Hepatic stellate cell (primary cell): ENCODE measurements around the gene OR2T27.
"Not testable (repeated sequence)": the region's sequence is repeated elsewhere in the genome, so short reads cannot be mapped to it uniquely, and the experiment has no call there.

Experiments used
- DNase-seq: peaks from one replicate; pipeline ENCODE4 v3.0.0; 2011; ENCODE audit warnings: low spot score

Gene OR2T27

GRCh38 chr1:248640906-248641305 is 14.4 kb downstream of the OR2T27 start:
- not testable (repeated sequence) for DNase-seq

- not testable (repeated sequence) for DNase-seq
These were observed 15.7 kb downstream of the OR2T27 start for GRCh38 chr1:248639652-248640051.

DNA sequence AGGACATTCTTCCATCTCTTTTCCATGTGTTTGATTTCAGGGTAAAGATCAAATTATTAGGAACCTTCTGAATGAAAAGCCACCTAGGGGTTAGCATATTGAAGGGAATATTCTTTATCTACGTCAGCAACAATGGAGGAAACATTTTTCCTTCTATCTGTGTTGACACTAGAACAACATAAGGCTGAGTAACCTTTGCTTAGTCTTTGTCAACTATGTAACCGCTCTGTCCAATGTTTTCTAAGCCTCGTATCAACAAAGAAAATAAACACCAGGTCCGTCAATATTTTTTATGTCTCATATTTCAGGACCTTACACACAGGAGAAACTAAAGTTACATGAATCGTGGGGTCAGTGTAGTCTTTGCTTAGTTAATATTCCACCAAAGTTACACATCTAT is 18.7 kb downstream of the OR2T27 start:
- not testable (repeated sequence) for DNase-seq

GRCh38 chr1:248634991-248635390 is 20.3 kb downstream of the OR2T27 start, which contains the start of gene OR2T11:
Gene OR2T11 (minus strand): TSS chr1:248635091. CDS start chr1:248627128, 7,963 bp downstream.
- not testable (repeated sequence) for DNase-seq

- DNase-seq: no peak
These were observed 23.8 kb downstream of the OR2T27 start for GRCh38 chr1:248631354-248632008.

- DNase-seq: no peak
These were observed 24.8 kb downstream of the OR2T27 start for GRCh38 chr1:248630551-248630950.

GRCh38 chr1:248627971-248628844 is 27.1 kb downstream of the OR2T27 start:
- DNase-seq: no peak

DNA sequence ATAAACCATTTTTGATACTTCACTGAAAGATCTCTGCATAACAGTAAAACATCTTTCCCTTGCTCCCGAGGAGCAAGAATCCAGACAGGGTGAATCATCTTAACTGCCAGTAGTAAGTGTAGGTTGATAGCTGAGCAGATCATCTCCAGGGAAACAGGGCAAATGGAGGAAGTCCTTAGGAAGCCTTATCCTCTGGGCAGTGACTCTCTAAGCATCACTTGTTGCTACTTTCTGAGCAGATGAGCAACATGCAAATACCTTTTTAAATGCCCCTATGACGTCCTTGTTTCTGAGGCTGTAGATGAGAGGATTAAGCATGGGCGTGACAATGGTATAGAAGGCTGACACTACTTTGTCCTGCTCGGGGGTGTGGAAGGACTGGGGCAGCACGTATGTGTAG is 29.4 kb downstream of the OR2T27 start:
- DNase-seq: no peak

DNA sequence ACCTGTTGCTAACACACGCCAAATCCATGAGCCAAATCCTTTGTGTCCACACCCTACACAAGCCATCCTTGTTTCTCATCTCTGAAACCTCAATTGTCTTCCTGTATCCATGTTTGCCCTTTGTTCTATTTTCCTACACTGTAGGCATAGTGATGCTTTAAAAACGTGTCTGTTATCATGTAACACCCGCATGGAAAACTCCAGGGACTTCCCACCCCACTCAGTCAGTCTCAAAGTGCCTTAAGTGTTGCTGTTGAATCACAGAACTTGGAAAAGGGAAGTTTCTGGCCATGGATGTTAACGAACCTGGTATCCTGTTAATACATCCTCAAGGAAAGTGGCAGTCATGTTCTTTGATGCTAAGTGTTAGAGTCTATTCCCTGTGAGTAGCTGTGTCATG is 30.2 kb downstream of the OR2T27 start:
- no peak for DNase-seq

GRCh38 chr1:248622570-248623001 is 32.7 kb downstream of the OR2T27 start:
- peak; percentile 18 for DNase-seq

DNA sequence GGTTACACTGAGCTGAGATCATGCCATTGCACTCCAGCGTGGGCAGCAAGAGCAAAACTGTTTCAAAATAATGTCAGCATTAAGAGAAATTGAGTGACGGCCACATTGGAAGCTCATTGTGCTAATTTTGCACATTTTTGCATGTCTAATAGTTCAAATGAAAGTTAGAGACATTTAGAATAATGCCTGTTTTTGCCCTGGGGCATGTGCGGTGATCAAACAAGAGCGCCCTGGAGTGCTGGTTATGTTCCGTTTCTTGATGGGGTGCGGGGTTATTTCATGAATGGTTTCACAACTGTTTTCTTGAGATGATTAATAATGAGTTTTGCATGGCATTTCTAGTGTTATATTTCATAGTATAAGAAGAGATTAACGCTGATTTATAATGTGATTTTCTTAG is 33.6 kb downstream of the OR2T27 start:
- no peak for DNase-seq

- DNase-seq: peak; percentile 17
These were observed 36.5 kb downstream of the OR2T27 start for GRCh38 chr1:248618878-248619277.

DNA sequence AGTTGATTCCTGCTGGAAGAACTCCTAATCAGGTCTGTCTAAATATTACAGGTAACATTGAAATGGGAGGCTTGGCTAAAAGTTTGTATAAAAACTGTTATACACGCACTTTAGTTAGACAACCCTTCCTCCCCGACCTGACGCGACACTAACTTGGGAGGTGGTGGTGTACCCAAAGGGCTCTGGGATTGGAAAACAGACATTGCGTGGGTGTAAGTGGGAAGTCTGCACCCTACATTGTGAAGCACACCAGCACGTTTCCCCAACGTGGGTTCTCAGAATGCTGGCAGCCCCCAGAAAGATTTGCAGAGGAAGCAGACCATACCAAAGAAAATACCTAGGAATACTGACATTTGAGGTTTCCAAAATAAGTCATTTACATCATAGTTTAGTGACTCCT is 37.2 kb downstream of the OR2T27 start:
- DNase-seq: no peak

- no peak for DNase-seq
These were observed 41.6 kb downstream of the OR2T27 start for GRCh38 chr1:248613742-248614141.

DNA sequence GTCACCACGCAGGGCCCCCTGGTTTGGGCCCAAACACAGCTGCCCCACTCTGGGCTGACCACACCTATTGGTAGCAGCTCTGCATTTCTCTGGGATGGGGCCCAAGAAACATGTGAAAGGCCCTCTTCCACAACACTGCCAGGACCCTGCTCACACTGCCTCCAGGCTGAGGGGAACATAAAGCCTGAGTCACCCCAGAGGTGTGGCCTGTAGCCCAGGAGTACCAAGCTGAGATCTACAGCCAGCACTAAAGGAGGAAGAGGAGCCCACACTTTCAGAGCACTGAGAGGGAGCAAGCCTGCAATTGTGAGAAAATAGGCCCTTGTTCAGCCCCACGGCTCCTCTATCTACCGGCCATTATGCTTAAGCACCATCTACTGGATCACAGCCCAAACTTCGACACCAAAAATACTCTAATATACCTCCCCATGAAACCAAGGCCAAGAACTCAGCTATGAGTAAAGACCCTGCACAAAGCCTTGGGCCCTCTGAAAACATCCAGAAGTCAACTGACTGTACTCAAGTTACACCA is 43.4 kb downstream of the OR2T27 start:
- DNase-seq: no peak

DNA sequence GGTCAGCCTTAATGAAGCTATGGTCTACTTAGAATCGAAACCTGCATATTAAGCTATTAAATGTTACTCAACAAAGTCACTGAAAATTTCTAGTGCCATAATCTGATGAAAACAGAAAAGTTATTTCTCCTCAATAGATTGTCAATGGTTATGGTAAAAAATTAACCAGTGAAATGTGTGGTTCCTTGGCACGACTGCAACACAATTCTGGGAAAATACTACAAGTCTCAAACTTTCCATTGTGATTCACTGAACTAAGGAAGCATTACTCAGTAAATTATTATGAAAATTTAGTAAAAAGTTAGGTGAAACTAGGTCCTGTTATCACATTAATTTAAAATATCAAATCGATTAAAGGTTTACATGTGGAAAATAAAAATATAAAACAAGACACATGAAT is 45.0 kb downstream of the OR2T27 start:
- DNase-seq: no peak
